Right cardiac atrium (tissue), 5 donors: Measurements from ENCODE around the gene NPAS3. TPM values are rescaled to one million over a fixed set of nuclear protein-coding genes. Genes with fewer than 3 reads are reported as not detected.

Experiments
- ATAC-seq, 2 donors: fragments of 200-7000 bp; cut with Tn5 transposase; one replicate each; pipeline versions ENCODE4 v1.8.0 to v1.9.1; 2020; ENCODE audit warnings: moderate library complexity in 2 of 2, mild to moderate bottlenecking in 1 of 2
- DNase-seq, 3 donors: peaks; one replicate each; pipeline ENCODE4 v3.0.0-alpha.2; 2020
- H3K27ac ChIP-seq: one replicate; pipeline ENCODE4 v1.5.1; 2013; ENCODE audit warnings: mild to moderate bottlenecking, low read length, control low read depth, moderate library complexity
- H3K27me3 ChIP-seq: one replicate; pipeline ENCODE4 v1.6.1; 2013; ENCODE audit not compliant: control insufficient read depth, insufficient read depth
- H3K4me1 ChIP-seq: one replicate; pipeline ENCODE4 v1.6.1; 2013; ENCODE audit warnings: low read length; ENCODE audit not compliant: control insufficient read depth, insufficient read depth
- H3K4me3 ChIP-seq: one replicate; pipeline ENCODE4 v1.5.1; 2013; ENCODE audit warnings: low read length, control low read depth
- H3K9me3 ChIP-seq: one replicate; pipeline ENCODE4 v1.6.1; 2013; ENCODE audit warnings: low read length; ENCODE audit not compliant: control insufficient read depth
- WGBS: extraction: QIAGEN DNeasy Blood & Tissue Kit; methylation state at CpG from one replicate; pipeline ENCODE4 v1.1.7; 2013; 5-methylcytosine and 5-hydroxymethylcytosine counted together
- intact Hi-C, 4 donors: fragments of 100-400 bp; cut with DNase I; formaldehyde crosslinking; loops; one replicate each; pipeline versions ENCODE4 v1.11.0 to v1.14.0; 2022 to 2023
- polyA plus RNA-seq: library from polyadenylated mRNA; stranded (reverse); fragments of 200-250 nt; gene quantifications from one replicate; pipeline ENCODE4 v1.2.3, GENCODE V29; 2013
- total RNA-seq, 4 donors: library from RNA; stranded (reverse); fragmentation: NEBNext Ultra II Directional; extraction: Animal tissue kit (Norgen Biotek cat#: 25700); gene quantifications; one replicate each; pipeline ENCODE4 v1.2.1, GENCODE V29; 2021
- donor health status: healthy with polysubstance abuse.
- donor health status: DM: no; HTN: yes; CAD: no.
- donor health status: DM: no; HTN: no; CAD: no.
- donor health status: DM: no; HTN: yes; CAD: no; lungs with severe emphysema.
- donor health status: DM: yes; HTN: yes; CAD: no.

The NPAS3 gene
- total and polyA plus RNA-seq, 5 donors = 0.48 to 5.7 (median 4.0) TPM

DNA sequence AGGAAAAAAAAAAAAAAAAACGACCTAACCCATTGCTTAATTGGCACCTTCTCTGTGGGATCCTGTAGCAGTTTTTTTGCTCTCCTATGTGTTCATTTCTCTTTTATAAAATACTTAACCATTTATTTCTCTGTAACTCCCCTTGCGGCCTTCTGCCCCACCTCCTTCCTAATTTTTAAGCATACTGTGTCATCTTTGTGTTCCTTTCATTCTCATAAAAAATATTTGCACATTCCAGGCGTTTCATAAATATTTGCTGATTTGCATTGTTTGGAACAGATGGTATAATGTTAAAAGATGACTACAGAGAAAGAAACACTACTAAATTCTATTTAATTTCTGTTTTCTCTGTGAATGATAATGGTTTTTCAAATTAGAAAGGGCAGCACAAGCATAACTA, 77.9 kb downstream of the NPAS3 start:
- WGBS = 52% methylated on average over 3 of the region's 3 CpGs
- intact Hi-C loops = no loop called here
- Histone ChIP-seq H3K9me3 (no peaks in the 10 kb centered on the region), H3K4me3 (no peak overlapping the region), H3K4me1 (no peaks in the 10 kb centered on the region), H3K27ac (no peak overlapping the region), H3K27me3 (no peaks in the 10 kb centered on the region)
- DNase-seq = no peak
- no peak for ATAC-seq

DNA sequence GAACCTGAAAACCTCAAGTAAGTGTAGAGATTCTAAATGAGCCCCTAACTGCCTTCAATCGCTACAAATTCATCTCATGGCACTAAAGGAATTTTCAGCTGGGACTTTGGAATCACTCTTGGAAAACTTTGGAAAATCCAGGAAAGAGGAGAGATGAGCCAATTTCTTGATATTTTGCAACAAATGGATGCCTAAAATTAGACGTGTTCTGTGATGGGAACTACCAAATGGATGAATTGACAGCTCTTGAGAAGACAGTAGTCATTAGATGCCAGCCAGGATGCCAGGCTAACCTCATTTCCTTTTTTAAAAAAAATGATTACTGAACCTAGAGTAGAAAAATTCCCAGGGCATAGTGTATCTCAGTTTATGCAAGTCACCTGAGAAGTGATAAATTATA, 78.3 kb downstream of the NPAS3 start:
- 60% methylated on average over 2 of the region's 2 CpGs for WGBS

DNA sequence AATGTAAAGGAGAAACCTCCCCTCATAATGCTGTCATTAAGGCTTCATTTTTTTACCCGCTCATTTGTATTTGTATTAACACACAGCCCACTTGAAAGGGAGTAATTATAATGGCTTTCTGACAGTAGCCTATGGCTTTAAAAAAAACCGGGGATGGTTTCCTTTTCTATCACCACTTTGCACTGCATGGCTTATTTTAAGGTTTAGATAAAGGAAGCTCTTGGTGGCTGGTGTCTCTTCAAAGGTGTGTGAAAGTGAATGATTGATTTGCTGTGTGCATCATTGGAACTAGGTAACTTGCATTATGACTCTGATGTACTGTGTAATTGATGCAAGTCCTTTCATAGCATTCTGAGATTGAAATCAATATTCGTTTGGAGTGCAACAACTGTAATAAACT, 80.7 kb downstream of the NPAS3 start:
- Histone ChIP-seq H3K27ac (no peak overlapping the region), H3K9me3 (no peaks in the 10 kb centered on the region), H3K4me3 (no peak overlapping the region), H3K27me3 (no peaks in the 10 kb centered on the region), H3K4me1 (no peaks in the 10 kb centered on the region)
- intact Hi-C loops = no loop called here
- 78% methylated on average over 3 of the region's 3 CpGs for WGBS
- ATAC-seq (no peak), DNase-seq (no peak)

More for the DNA sequence above, 78.3 kb downstream of the NPAS3 start:
- intact Hi-C loops = no loop called here
- H3K4me3 ChIP-seq = no peak overlapping the region
- no peaks in the 10 kb centered on the region for H3K27me3 ChIP-seq
- ATAC-seq (no peak), DNase-seq (no peak)
- H3K9me3 ChIP-seq = no peaks in the 10 kb centered on the region
- no peak overlapping the region for H3K27ac ChIP-seq
- no peaks in the 10 kb centered on the region for H3K4me1 ChIP-seq

DNA sequence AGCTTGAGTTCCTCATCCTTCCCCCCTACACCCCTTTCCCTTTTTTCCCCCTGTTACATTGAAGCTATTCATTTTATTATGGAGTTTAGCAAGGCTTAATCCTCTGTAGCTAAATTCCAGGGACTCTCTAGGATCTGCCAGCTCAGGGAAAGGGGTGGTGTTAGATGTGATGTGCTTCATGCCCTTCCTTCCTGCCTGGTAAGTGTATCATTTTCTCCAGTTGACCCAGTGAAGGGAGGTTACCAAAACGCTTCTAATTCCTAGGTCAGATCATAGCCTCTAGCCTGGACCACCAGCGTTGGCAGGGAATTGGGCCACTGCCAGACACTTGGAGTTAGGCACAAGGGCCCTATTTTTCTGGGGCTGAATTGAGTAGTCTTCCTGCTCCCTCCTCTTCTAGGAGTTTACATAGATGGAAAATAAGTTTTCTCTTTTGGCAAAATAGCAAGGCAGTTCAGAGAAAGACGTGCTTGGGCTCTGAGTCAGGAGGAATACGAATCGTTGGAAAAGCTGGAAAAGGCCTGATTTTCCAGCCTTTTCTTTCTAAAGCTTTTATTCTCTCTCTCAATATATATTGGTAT, 88.3 kb downstream of the NPAS3 start:
- no peak overlapping the region for H3K4me3 ChIP-seq
- no peaks in the 10 kb centered on the region for H3K4me1 ChIP-seq
- ATAC-seq = peak in 1 of 2 donors; percentile 57
- intact Hi-C loops = no loop called here
- H3K27me3 ChIP-seq = no peaks in the 10 kb centered on the region
- 54% methylated on average over 5 of the region's 5 CpGs for WGBS
- peak; percentile 13 to 52 (median 48) for DNase-seq
- no peak overlapping the region for H3K27ac ChIP-seq
- no peaks in the 10 kb centered on the region for H3K9me3 ChIP-seq

DNA sequence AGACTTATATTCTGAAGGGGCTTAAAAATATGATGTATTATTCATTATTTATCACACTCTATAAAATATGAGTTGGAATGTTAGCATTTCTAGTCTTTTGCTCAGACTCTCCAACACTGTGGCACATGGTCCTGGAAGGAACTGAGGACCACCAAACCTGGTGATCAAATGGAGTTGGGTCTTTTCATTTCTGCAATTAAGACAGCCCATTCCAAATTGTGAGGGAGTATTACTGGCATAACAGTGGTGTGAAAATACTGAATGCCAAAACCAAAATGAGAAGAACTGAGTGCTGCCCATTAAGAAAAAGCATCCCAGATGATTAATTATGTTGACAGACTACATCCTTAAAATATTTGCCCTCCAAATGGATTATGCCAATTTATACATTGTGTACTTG, 90.8 kb downstream of the NPAS3 start:
- Histone ChIP-seq H3K4me3 (no peak overlapping the region), H3K27me3 (no peaks in the 10 kb centered on the region), H3K9me3 (no peaks in the 10 kb centered on the region), H3K27ac (no peak overlapping the region), H3K4me1 (no peaks in the 10 kb centered on the region)
- intact Hi-C loops = no loop called here
- no peak for DNase-seq
- ATAC-seq = no peak

DNA sequence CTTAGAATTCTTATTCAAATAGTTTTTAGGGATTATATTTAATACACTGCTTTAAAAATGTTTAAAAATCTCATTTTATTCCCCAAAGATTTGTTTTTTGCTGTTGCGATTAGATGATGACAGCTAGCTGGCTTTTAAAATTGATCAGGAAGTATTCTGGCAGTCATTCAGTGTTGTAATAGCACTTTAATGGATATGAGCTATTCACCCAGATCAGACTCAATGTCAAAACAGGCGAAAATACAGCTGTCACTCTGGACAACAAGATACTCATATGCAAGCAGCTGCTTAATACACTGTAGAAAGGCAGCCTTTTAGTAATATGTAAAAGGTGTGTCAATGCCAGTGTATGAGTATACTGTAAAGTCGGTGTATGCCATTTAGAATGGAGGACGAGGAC, 91.7 kb downstream of the NPAS3 start:
- Histone ChIP-seq H3K27ac (no peak overlapping the region), H3K4me3 (no peak overlapping the region), H3K9me3 (no peaks in the 10 kb centered on the region), H3K27me3 (no peaks in the 10 kb centered on the region), H3K4me1 (no peaks in the 10 kb centered on the region)
- WGBS = 62% methylated on average over 4 of the region's 4 CpGs
- ATAC-seq (no peak), DNase-seq (no peak)
- intact Hi-C loops = no loop called here

DNA sequence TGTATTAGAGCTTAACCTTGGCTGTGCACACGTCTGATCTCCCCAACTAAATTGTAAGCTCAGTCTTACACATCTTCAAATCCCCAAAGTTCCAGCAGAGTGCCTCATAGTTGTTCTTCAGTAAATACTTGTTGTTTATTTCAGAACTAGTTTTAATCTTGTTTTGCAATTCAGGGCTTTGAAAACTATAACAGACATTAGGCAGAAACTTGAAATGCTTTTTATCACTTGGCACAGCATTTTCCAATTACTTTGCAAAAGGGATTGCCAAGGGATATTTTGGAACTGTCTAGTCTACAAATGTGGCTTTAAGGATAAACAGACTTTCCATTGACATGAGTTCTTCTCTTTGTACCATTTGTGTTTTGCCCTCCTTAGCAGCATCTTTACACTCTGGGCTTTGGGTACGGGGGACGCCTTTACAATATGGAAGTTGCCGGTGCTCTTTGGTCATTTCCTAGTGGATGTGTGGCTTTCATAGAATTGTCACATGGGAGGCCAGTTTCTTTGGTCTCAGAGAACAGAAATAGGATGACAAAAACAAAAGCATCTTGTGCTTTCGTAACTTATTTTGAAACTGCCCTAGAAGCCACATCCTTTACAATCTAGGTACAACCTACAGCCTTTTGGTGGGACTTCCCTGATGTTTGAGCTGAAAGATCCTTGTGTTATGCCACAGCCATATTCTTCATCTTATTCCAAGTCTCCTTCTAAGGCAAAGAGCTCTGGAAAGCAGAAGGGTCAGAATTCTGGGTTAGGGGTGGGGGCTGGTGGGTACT, 96.9 kb downstream of the NPAS3 start:
- intact Hi-C loops = no loop called here
- H3K4me3 ChIP-seq = no peak overlapping the region
- H3K4me1 ChIP-seq = no peaks in the 10 kb centered on the region
- H3K27me3 ChIP-seq = no peaks in the 10 kb centered on the region
- DNase-seq (no peak), ATAC-seq (no peak)
- no peak overlapping the region for H3K27ac ChIP-seq
- no peaks in the 10 kb centered on the region for H3K9me3 ChIP-seq
- WGBS = 76% methylated on average over 5 of the region's 5 CpGs

DNA sequence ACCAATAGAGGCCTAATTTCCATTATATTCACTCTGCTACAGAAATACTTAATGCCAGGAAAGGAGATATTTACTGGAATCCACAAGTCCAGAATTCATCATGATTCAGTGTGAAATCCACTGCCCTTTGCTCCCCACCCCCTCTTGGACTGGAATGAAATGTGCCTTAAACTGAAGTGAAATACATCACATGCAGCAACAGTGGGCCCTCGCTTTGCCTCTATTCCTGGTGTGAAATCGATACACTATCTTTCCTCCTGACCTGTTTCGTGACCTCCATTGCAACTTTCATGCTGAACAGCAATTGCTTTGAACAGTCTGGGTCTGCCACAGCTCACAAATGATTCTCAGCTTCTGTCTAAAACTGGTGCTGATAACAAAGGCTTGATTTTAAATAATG, 100.6 kb downstream of the NPAS3 start:
- intact Hi-C loops = no loop called here
- DNase-seq = no peak
- no peak for ATAC-seq
- WGBS = 72% methylated on average over 3 of the region's 3 CpGs
- no peak overlapping the region for H3K27ac ChIP-seq
- no peaks in the 10 kb centered on the region for H3K9me3 ChIP-seq
- no peaks in the 10 kb centered on the region for H3K27me3 ChIP-seq
- no peaks in the 10 kb centered on the region for H3K4me1 ChIP-seq
- no peak overlapping the region for H3K4me3 ChIP-seq

DNA sequence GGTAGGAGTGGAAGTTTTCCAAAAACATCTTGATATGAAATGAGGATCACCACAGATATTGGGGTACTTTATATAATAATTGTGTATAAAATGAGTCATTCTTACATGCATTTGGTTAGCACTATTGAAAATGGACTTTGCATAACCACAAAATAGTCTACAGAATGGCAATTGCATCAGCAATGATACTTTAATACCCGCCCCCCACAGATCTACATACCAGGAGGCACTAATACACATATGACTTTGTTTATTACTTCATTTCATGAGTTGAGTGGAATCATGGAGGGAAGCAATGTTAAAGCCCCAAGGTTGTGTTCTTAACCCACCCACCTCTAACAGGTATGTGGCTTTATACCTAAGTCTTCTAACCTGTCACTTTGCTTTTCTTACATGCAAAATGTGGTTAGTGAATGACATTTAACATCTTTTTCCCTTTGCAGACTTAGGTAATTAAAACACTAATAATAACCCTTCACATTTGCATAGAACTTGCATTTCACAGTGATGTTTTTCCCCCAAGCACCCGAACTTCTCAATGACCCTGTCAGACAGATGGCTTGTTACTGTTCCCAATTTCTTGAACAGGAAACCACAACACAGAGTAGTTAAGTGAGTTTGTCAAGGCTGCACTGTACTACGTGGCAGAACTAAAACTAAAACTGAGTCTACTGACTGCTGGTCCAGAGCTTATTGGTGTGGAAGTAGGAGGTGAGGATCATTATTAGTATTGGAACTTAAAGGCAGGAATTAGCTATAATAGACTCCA, 101.9 kb downstream of the NPAS3 start:
- Histone ChIP-seq H3K4me3 (no peak overlapping the region), H3K27me3 (no peaks in the 10 kb centered on the region), H3K27ac (no peak overlapping the region), H3K4me1 (no peaks in the 10 kb centered on the region), H3K9me3 (no peaks in the 10 kb centered on the region)
- ATAC-seq (no peak), DNase-seq (no peak)
- intact Hi-C loops = no loop called here
- 92% methylated on average over 3 of the region's 3 CpGs for WGBS

DNA sequence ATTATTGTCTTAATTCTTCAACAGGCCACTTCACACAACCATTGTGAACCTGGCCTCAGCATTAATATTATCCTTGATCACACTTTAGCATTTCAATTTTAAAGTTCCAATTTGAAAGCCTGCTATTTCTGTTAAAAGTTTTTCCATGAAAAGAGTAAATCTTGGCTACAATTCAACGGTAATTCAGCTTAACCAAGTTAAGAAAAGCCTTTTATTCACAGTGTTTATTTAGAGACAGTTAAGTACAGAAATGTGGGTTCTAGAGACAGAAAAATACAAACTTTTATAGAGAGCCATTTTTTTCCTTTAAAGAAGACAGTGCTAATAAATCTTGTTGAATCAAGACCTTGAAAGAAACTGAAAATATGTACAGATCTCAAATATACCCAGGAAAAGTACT, 103.9 kb downstream of the NPAS3 start:
- H3K4me1 ChIP-seq = no peaks in the 10 kb centered on the region
- H3K4me3 ChIP-seq = no peak overlapping the region
- H3K27me3 ChIP-seq = no peaks in the 10 kb centered on the region
- H3K9me3 ChIP-seq = no peaks in the 10 kb centered on the region
- WGBS = 54% methylated on average over 1 of the region's 1 CpG
- DNase-seq = no peak
- no peak overlapping the region for H3K27ac ChIP-seq
- ATAC-seq = no peak
- intact Hi-C loops = no loop called here

DNA sequence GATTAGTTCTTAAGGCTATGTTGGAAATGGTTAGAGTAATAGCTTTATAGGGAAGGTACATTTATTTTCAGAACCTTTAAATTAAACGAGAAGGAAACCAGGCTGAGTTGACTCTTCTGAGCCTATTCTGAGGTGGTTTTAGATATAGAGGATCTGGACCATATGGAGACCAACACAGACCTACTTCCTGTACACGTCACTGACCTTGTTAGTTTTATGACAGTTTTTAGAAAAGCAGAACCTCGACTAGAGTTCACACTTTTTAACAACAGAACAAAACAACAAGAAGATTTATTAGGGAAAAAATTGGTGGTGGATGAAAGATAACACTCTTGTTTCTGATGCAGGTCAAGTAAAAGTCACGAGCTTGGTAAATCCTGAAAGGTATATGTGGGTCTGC, 107.1 kb downstream of the NPAS3 start:
- no peak overlapping the region for H3K27ac ChIP-seq
- ATAC-seq = no peak
- no peak overlapping the region for H3K4me3 ChIP-seq
- intact Hi-C loops = no loop called here
- H3K4me1 ChIP-seq = no peaks in the 10 kb centered on the region
- DNase-seq = no peak
- no peaks in the 10 kb centered on the region for H3K27me3 ChIP-seq
- H3K9me3 ChIP-seq = no peaks in the 10 kb centered on the region
- WGBS = 66% methylated on average over 4 of the region's 4 CpGs
